GM23338 (cell line): Measurements from ENCODE around the gene F7. TPM values are rescaled to one million over a fixed set of nuclear protein-coding genes. Genes with fewer than 3 reads are reported as not detected.

Experiments
- ATAC-seq: fragments of 200-7000 bp; cut with Tn5 transposase; 3 replicates; pipeline ENCODE4 v1.9.1; 2020
- DNase-seq: peaks from one replicate; pipeline ENCODE4 v3.0.0-alpha.2; 2015; ENCODE audit warnings: low spot score
- H2AFZ ChIP-seq: fragments of 200-600 bp; sonication (generic); 2 replicates; pipeline ENCODE4 v1.8.0; 2016; ENCODE audit warnings: antibody characterized with exemption, mild to moderate bottlenecking, moderate library complexity
- H3F3A ChIP-seq: fragments of 200-600 bp; sonication (generic); replicated peaks from 2 replicates; pipeline ENCODE4 v1.8.0; 2017; ENCODE audit warnings: antibody characterized with exemption, mixed run types, low read depth
- H3K27ac ChIP-seq: fragments of 200-600 bp; sonication (generic); 2 replicates; pipeline ENCODE4 v1.6.1; 2016; ENCODE audit warnings: low read depth
- H3K27me3 ChIP-seq: fragments of 200-600 bp; sonication (generic); 2 replicates; pipeline ENCODE4 v1.8.0; 2016; ENCODE audit warnings: mild to moderate bottlenecking, mixed run types, moderate library complexity; ENCODE audit not compliant: insufficient read depth
- H3K36me3 ChIP-seq: fragments of 200-600 bp; sonication (generic); 2 replicates; pipeline ENCODE4 v1.8.0; 2016; ENCODE audit warnings: mild to moderate bottlenecking; ENCODE audit not compliant: insufficient read depth
- H3K4me1 ChIP-seq: fragments of 200-600 bp; sonication (generic); 2 replicates; pipeline ENCODE4 v1.8.0; 2016; ENCODE audit warnings: mild to moderate bottlenecking, moderate library complexity; ENCODE audit not compliant: insufficient read depth
- H3K4me2 ChIP-seq: fragments of 200-600 bp; sonication (generic); 2 replicates; pipeline ENCODE4 v1.7.1; 2017; ENCODE audit warnings: mixed run types
- H3K4me3 ChIP-seq: fragments of 200-600 bp; sonication (generic); 2 replicates; pipeline ENCODE4 v1.6.1; 2016; ENCODE audit warnings: mixed run types
- H3K79me2 ChIP-seq: fragments of 200-600 bp; sonication (generic); replicated peaks from 2 replicates; pipeline ENCODE4 v1.8.0; 2017; ENCODE audit warnings: mild to moderate bottlenecking; ENCODE audit not compliant: insufficient read depth
- H3K9me2 ChIP-seq: fragments of 200-600 bp; sonication (generic); 2 replicates; pipeline ENCODE4 v1.8.0; 2017; ENCODE audit not compliant: insufficient read depth
- H4K20me1 ChIP-seq: fragments of 200-600 bp; sonication (generic); replicated peaks from 2 replicates; pipeline ENCODE4 v1.8.0; 2017; ENCODE audit warnings: mild to moderate bottlenecking; ENCODE audit not compliant: insufficient read depth
- H3K27ac Mint-ChIP-seq: 2 replicates; pipeline ENCODE4 v1.8.0; 2020; ENCODE audit warnings: inconsistent platforms, mild to moderate bottlenecking, moderate library complexity, mixed read lengths
- H3K27me3 Mint-ChIP-seq: 3 replicates; pipeline ENCODE4 v1.8.0; 2022; ENCODE audit warnings: low read depth, mild to moderate bottlenecking, moderate library complexity, mixed read lengths, inconsistent platforms; ENCODE audit not compliant: insufficient read depth, poor library complexity
- H3K36me3 Mint-ChIP-seq: 3 replicates; pipeline ENCODE4 v1.8.0; 2021; ENCODE audit warnings: low read depth, mild to moderate bottlenecking, inconsistent platforms, moderate library complexity, mixed read lengths
- H3K4me1 Mint-ChIP-seq: 3 replicates; pipeline ENCODE4 v1.8.0; 2020; ENCODE audit warnings: mild to moderate bottlenecking, inconsistent platforms, mixed read lengths
- H3K4me3 Mint-ChIP-seq: 3 replicates; pipeline ENCODE4 v1.8.0; 2021; ENCODE audit warnings: moderate library complexity, mild to moderate bottlenecking, inconsistent platforms, mixed read lengths
- H3K9me3 Mint-ChIP-seq: 3 replicates; pipeline ENCODE4 v1.8.0; 2020; ENCODE audit warnings: moderate library complexity, mild to moderate bottlenecking, inconsistent platforms, mixed read lengths
- CREB1 ChIP-seq: fragments of 250-450 bp; sonication (Bioruptor Pico); IDR thresholded peaks from 2 replicates; pipeline ENCODE4 v1.5.0; 2020; ENCODE audit warnings: low read depth, mild to moderate bottlenecking, moderate library complexity
- CTCF ChIP-seq, 2 experiments: fragments of 200-600 bp in 1 of 2; sonication (generic) in 1 of 2; conservative IDR thresholded peaks; 2 replicates each; pipeline versions ENCODE4 v1.5.1 to v1.6.1; 2016 to 2017; ENCODE audit warnings: antibody characterized with exemption in 2 of 2, low read depth in 2 of 2, mild to moderate bottlenecking in 2 of 2, moderate library complexity in 1 of 2
- EZH2 ChIP-seq: fragments of 200-600 bp; sonication (generic); IDR thresholded peaks from one replicate; pipeline ENCODE4 v1.8.0; 2017; ENCODE audit warnings: antibody characterized with exemption, mild to moderate bottlenecking, low read depth; ENCODE audit not compliant: unreplicated experiment
- EZH2phosphoT487 ChIP-seq: fragments of 200-600 bp; sonication (generic); IDR thresholded peaks from one replicate; pipeline ENCODE4 v1.8.1; 2018; ENCODE audit warnings: antibody characterized with exemption; ENCODE audit not compliant: unreplicated experiment
- JUNB ChIP-seq: IDR thresholded peaks from one replicate; pipeline ENCODE4 v1.6.1; 2016; ENCODE audit warnings: antibody characterized with exemption; ENCODE audit not compliant: unreplicated experiment
- NANOG ChIP-seq: IDR thresholded peaks from 2 replicates; pipeline ENCODE4 v1.6.1; 2016; ENCODE audit warnings: antibody characterized with exemption, borderline replicate concordance
- POLR2AphosphoS5 ChIP-seq: IDR thresholded peaks from 2 replicates; pipeline ENCODE4 v1.6.1; 2016; ENCODE audit warnings: antibody characterized with exemption, low read depth
- STAT1 ChIP-seq: IDR thresholded peaks from one replicate; pipeline ENCODE4 v1.6.1; 2016; ENCODE audit warnings: antibody characterized with exemption; ENCODE audit not compliant: unreplicated experiment
- ZNF114 ChIP-seq: fragments of 250-450 bp; sonication (Bioruptor Pico); IDR thresholded peaks from 2 replicates; pipeline ENCODE4 v1.5.0; 2020; ENCODE audit warnings: mild to moderate bottlenecking, moderate library complexity
- ZNF331 ChIP-seq: fragments of 250-450 bp; sonication (Bioruptor Pico); IDR thresholded peaks from 2 replicates; pipeline ENCODE4 v1.5.0; 2020; ENCODE audit warnings: low read depth, mild to moderate bottlenecking, moderate library complexity
- ZNF462 ChIP-seq: fragments of 250-450 bp; sonication (Bioruptor Pico); IDR thresholded peaks from 2 replicates; pipeline ENCODE4 v1.5.0; 2020; ENCODE audit warnings: mild to moderate bottlenecking, moderate library complexity
- polyA plus RNA-seq: library from polyadenylated mRNA; unstranded; fragments of >200 nt; fragmentation: Nextera tagmentation; extraction: Ambion mirVana; gene quantifications from 2 replicates; pipeline ENCODE4 v1.2.1, GENCODE V29; 2016
- total RNA-seq: library from RNA; depleted of rRNA; stranded (reverse); fragments of >200 nt; shearing (Covaris generic); gene quantifications from 2 replicates; pipeline ENCODE4 v1.2.3, GENCODE V29; 2014
- TF ChIP-seq, protein P1 (sequence below): IDR thresholded peaks from one replicate; pipeline ENCODE4 v1.6.1; 2018; ENCODE audit warnings: antibody characterized with exemption; ENCODE audit not compliant: unreplicated experiment
- TF ChIP-seq, protein P2 (sequence below): IDR thresholded peaks from 2 replicates; pipeline ENCODE4 v1.6.1; 2016; ENCODE audit warnings: antibody characterized with exemption

The F7 gene
- total and polyA plus RNA-seq, 2 experiments from 2014 or later = 0.16 to 0.24 TPM

DNA sequence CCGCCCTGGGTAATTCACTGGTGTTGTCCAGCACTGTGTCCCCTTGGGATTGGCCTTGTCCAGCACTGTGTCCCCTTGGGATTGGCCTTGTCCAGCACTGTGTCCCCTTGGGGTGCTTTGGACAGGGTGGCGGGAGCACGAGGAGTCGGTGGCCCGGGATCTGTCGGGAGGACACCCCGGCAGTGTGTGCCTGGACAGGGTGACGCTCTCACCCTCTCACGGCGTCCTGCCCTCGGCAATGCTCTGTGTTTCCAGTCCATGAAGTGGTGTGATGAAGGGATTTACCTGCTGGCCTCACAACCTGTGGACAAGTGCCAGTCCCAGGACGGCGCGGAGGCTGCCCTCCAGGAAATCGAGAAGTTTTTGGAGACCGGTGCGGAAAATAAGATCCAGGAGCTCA is 29.9 kb upstream of the F7 start:
- H3K79me2 ChIP-seq = no peaks in the 10 kb centered on the region
- TF ChIP-seq POLR2AphosphoS5 (no peak), CREB1 (CRISPR knock-in tag) (no peak), ZNF114 (CRISPR knock-in tag) (no peak), JUNB (no peak), EZH2phosphoT487 (no peak), ZNF462 (CRISPR knock-in tag) (no peak), STAT1 (no peak), CTCF (conservative IDR thresholded peaks at IDR 0.05; ENCODE audit: low read depth in 2 of 2) (no peak), ZNF331 (CRISPR knock-in tag) (no peak), NANOG (no peak), EZH2 (no peak)
- TF ChIP-seq, protein P1, sequence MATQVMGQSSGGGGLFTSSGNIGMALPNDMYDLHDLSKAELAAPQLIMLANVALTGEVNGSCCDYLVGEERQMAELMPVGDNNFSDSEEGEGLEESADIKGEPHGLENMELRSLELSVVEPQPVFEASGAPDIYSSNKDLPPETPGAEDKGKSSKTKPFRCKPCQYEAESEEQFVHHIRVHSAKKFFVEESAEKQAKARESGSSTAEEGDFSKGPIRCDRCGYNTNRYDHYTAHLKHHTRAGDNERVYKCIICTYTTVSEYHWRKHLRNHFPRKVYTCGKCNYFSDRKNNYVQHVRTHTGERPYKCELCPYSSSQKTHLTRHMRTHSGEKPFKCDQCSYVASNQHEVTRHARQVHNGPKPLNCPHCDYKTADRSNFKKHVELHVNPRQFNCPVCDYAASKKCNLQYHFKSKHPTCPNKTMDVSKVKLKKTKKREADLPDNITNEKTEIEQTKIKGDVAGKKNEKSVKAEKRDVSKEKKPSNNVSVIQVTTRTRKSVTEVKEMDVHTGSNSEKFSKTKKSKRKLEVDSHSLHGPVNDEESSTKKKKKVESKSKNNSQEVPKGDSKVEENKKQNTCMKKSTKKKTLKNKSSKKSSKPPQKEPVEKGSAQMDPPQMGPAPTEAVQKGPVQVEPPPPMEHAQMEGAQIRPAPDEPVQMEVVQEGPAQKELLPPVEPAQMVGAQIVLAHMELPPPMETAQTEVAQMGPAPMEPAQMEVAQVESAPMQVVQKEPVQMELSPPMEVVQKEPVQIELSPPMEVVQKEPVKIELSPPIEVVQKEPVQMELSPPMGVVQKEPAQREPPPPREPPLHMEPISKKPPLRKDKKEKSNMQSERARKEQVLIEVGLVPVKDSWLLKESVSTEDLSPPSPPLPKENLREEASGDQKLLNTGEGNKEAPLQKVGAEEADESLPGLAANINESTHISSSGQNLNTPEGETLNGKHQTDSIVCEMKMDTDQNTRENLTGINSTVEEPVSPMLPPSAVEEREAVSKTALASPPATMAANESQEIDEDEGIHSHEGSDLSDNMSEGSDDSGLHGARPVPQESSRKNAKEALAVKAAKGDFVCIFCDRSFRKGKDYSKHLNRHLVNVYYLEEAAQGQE = no peak
- TF ChIP-seq, protein P2, sequence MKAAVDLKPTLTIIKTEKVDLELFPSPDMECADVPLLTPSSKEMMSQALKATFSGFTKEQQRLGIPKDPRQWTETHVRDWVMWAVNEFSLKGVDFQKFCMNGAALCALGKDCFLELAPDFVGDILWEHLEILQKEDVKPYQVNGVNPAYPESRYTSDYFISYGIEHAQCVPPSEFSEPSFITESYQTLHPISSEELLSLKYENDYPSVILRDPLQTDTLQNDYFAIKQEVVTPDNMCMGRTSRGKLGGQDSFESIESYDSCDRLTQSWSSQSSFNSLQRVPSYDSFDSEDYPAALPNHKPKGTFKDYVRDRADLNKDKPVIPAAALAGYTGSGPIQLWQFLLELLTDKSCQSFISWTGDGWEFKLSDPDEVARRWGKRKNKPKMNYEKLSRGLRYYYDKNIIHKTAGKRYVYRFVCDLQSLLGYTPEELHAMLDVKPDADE = no peak
- H3F3A ChIP-seq = no peaks in the 10 kb centered on the region
- no peak overlapping the region for H3K27ac ChIP-seq
- H4K20me1 ChIP-seq = no peaks in the 10 kb centered on the region
- H3K9me3 Mint-ChIP-seq = no peaks in the 10 kb centered on the region
- H3K27ac Mint-ChIP-seq = no peak overlapping the region; the same call in 1 of the 2 replicates
- ATAC-seq (no peak), DNase-seq (no peak)
- no peaks in the 10 kb centered on the region for H3K9me2 ChIP-seq
- H3K4me3 Mint-ChIP-seq = no peak overlapping the region
- H3K36me3 Mint-ChIP-seq = peaks cover 5% of the 10 kb centered on the region; the same call in 2 of the 3 replicates
- no peak overlapping the region for H3K4me3 ChIP-seq
- H3K27me3 ChIP-seq = no peaks in the 10 kb centered on the region
- H3K36me3 ChIP-seq = no peaks in the 10 kb centered on the region
- H3K27me3 Mint-ChIP-seq = peaks cover 5% of the 10 kb centered on the region
- peaks cover 2% of the 10 kb centered on the region; the same call in 2 of the 3 replicates for H3K4me1 Mint-ChIP-seq
- no peak overlapping the region for H2AFZ ChIP-seq
- H3K4me1 ChIP-seq = no peaks in the 10 kb centered on the region
- H3K4me2 ChIP-seq = no peak overlapping the region
